Fibroblast of skin of left biceps (primary cell): Measurements from ENCODE around the gene PLCB1.
"Not testable (repeated sequence)": the region's sequence is repeated elsewhere in the genome, so short reads cannot be mapped to it uniquely, and the experiment has no call there.

ENCODE experiments used
- DNase-seq, 2 experiments: peaks; one replicate each; pipeline ENCODE4 v3.0.0-alpha.2; 2013; ENCODE audit warnings: low read depth in 2 of 2

Gene PLCB1

GRCh38 chr20:8156235-8157079 is 24.4 kb downstream of the PLCB1 start:
- no peak for DNase-seq

GRCh38 chr20:8159217-8159616 is 27.2 kb downstream of the PLCB1 start:
- not testable (repeated sequence) for DNase-seq

GRCh38 chr20:8161264-8162071 is 29.4 kb downstream of the PLCB1 start:
- no peak for DNase-seq

- DNase-seq: no peak
These were observed 30.5 kb downstream of the PLCB1 start for GRCh38 chr20:8162610-8163009.

- DNase-seq: no peak
These were observed 31.5 kb downstream of the PLCB1 start for GRCh38 chr20:8163543-8163942.

- DNase-seq: no peak
These were observed 34.7 kb downstream of the PLCB1 start for GRCh38 chr20:8166730-8167129.

GRCh38 chr20:8168785-8169288 is 36.8 kb downstream of the PLCB1 start:
- no peak for DNase-seq

- DNase-seq: no peak
These were observed 38.9 kb downstream of the PLCB1 start for GRCh38 chr20:8170921-8171320.

- DNase-seq: no peak
These were observed 40.1 kb downstream of the PLCB1 start for GRCh38 chr20:8172191-8172590.

- no peak for DNase-seq
These were observed 43.9 kb downstream of the PLCB1 start for GRCh38 chr20:8175741-8176675.

GRCh38 chr20:8183526-8183925 is 51.5 kb downstream of the PLCB1 start:
- peak in 1 of 2 experiments; percentile 33 for DNase-seq

- no peak for DNase-seq
These were observed 55.7 kb downstream of the PLCB1 start for GRCh38 chr20:8187740-8188139.

GRCh38 chr20:8190043-8190880 is 58.2 kb downstream of the PLCB1 start:
- no peak for DNase-seq

- DNase-seq: peak; percentile 27 to 33
These were observed 62.7 kb downstream of the PLCB1 start for GRCh38 chr20:8194721-8195120.

GRCh38 chr20:8196096-8196495 is 64.0 kb downstream of the PLCB1 start:
- DNase-seq: no peak

GRCh38 chr20:8200220-8200619 is 68.2 kb downstream of the PLCB1 start:
- DNase-seq: no peak

GRCh38 chr20:8203366-8203765 is 71.3 kb downstream of the PLCB1 start:
- DNase-seq: no peak

- no peak for DNase-seq
These were observed 73.9 kb downstream of the PLCB1 start for GRCh38 chr20:8205996-8206395.

- no peak for DNase-seq
These were observed 76.2 kb downstream of the PLCB1 start for GRCh38 chr20:8208226-8208625.

GRCh38 chr20:8209061-8209460 is 77.0 kb downstream of the PLCB1 start:
- DNase-seq: no peak

GRCh38 chr20:8210749-8211148 is 78.7 kb downstream of the PLCB1 start:
- no peak for DNase-seq
